ENCODE results near the gene RHOT1. TPM values are rescaled to one million over a fixed set of nuclear protein-coding genes. Genes with fewer than 3 reads are reported as not detected.
"Not testable (repeated sequence)": the region's sequence is repeated elsewhere in the genome, so short reads cannot be mapped to it uniquely, and the experiment has no call there.

Gene RHOT1
- total RNA-seq, 4 donors from 2014 or later = 17.3 to 34.9 (median 21.9) TPM

DNA sequence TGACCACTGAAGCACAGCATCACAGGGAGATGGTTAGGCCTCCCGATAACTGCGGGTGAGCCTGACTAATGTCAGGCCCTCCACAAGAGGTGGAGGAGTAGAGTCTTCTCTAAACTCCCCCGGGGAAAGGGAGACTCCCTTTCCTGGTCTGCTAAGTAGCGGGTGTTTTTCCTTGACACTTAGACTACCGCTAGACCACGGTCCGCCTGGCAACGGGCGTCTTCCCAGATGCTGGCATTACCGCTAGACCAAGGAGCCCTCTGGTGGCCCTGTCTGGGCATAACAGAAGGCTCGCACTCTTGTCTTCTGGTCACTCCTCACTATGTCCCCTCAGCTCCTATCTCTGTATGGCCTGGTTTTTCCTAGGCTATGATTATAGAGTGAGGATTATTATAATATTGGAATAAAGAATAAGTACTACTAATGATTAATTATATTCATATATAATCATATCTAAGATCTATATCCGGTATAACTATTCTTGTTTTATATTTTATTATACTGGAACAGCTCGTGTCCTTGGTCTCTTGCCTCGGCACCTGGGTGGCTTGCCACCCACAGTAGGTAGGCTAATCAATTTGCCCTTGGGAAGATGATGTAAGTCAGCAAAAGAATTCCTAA is 6.7 kb upstream of the RHOT1 start:
- TF ChIP-seq, protein P1, sequence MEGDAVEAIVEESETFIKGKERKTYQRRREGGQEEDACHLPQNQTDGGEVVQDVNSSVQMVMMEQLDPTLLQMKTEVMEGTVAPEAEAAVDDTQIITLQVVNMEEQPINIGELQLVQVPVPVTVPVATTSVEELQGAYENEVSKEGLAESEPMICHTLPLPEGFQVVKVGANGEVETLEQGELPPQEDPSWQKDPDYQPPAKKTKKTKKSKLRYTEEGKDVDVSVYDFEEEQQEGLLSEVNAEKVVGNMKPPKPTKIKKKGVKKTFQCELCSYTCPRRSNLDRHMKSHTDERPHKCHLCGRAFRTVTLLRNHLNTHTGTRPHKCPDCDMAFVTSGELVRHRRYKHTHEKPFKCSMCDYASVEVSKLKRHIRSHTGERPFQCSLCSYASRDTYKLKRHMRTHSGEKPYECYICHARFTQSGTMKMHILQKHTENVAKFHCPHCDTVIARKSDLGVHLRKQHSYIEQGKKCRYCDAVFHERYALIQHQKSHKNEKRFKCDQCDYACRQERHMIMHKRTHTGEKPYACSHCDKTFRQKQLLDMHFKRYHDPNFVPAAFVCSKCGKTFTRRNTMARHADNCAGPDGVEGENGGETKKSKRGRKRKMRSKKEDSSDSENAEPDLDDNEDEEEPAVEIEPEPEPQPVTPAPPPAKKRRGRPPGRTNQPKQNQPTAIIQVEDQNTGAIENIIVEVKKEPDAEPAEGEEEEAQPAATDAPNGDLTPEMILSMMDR (IDR thresholded peaks at IDR 0.05) = peak in 5 of 6 experiments; percentile 30 to 66 (median 49)
- not testable (repeated sequence) for H3K27me3 ChIP-seq, H3K4me3 ChIP-seq, H3K4me1 ChIP-seq, H3K36me3 ChIP-seq, DNase-seq, H3K9me3 ChIP-seq, H3K27ac ChIP-seq
- intact Hi-C loops (cut with DNase I) = loop anchor here (10.0 kb wide), 1 partner anchor 131 kb away; the partner anchor contains the start of gene LRRC37B
- 51 to 61% methylated on average over 8 to 13 of the region's 14 CpGs for WGBS, 2 donors

GRCh38 chr17:32136856-32137255 is 5.4 kb upstream of the RHOT1 start:
- Histone ChIP-seq H3K9me3 (peaks cover 0 to 5% (median 0%) of the 10 kb centered on the region in 3 donors), H3K36me3 (no peaks in the 10 kb centered on the region), H3K4me3 (no peak overlapping the region), H3K27ac (no peak overlapping the region), H3K4me1 (peaks cover 0 to 20% (median 0%) of the 10 kb centered on the region in 3 donors), H3K27me3 (no peaks in the 10 kb centered on the region)
- intact Hi-C loops (cut with DNase I) = loop anchor here (10.0 kb wide), 1 partner anchor 132 kb away; the partner anchor contains the start of gene LRRC37B
- 70 to 75% methylated on average over 1 of the region's 1 CpG for WGBS, 2 donors
- TF ChIP-seq, protein P1 (IDR thresholded peaks at IDR 0.05) = no peak
- TF ChIP-seq POLR2A (IDR thresholded peaks at IDR 0.05) = no peak
- no peak for DNase-seq

- WGBS, 2 donors = 85% methylated on average over 5 of the region's 5 CpGs
- not testable (repeated sequence) for H3K4me3 ChIP-seq, DNase-seq, H3K9me3 ChIP-seq, H3K27ac ChIP-seq, H3K36me3 ChIP-seq, H3K27me3 ChIP-seq
- H3K4me1 ChIP-seq = peaks cover 0 to 37% (median 8%) of the 10 kb centered on the region in 3 donors
- intact Hi-C loops (cut with DNase I) = loop anchor here (10.0 kb wide), 1 partner anchor 135 kb away; the partner anchor contains the start of gene LRRC37B
These were observed 2.8 kb upstream of the RHOT1 start for GRCh38 chr17:32139504-32139903.

- Histone ChIP-seq H3K4me1 (peaks cover 0 to 52% (median 8%) of the 10 kb centered on the region in 3 donors), H3K9me3 (no peaks in the 10 kb centered on the region), H3K36me3 (no peaks in the 10 kb centered on the region), H3K4me3 (peak overlapping the region; percentile 65 to 98 (median 92)), H3K27me3 (no peaks in the 10 kb centered on the region), H3K27ac (peak overlapping the region; percentile 90 to 96 (median 94))
- TF ChIP-seq, protein P1 (IDR thresholded peaks at IDR 0.05) = no peak
- TF ChIP-seq POLR2A (IDR thresholded peaks at IDR 0.05) = no peak
- 14 to 24% methylated on average over 3 of the region's 3 CpGs for WGBS, 2 donors
- DNase-seq = no peak
- intact Hi-C loops (cut with DNase I) = no loop called here
These were observed 1.0 kb upstream of the RHOT1 start for GRCh38 chr17:32141258-32141657.

DNA sequence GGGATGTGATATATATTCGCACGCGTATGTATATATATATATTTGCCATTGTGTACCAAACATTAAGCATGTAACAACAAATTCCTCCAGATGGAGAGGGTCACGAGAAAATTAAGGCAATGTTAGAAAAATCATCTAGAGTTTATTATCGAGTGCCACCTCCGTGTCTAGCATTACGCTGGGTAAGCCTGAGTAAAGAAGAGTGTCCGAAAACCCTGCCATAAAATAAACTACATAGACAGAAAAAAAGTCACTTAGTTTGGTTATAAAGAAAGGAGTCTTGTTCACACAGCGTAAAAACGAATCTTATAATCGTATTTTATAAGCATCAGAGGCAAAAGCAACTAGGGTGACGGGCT is 644 bp upstream of the RHOT1 start:
- Histone ChIP-seq H3K4me3 (peak overlapping the region; percentile 65 to 98 (median 92)), H3K9me3 (no peaks in the 10 kb centered on the region), H3K36me3 (no peaks in the 10 kb centered on the region), H3K27ac (peak overlapping the region; percentile 90 to 96 (median 94)), H3K27me3 (no peaks in the 10 kb centered on the region), H3K4me1 (peaks cover 0 to 52% (median 8%) of the 10 kb centered on the region in 3 donors)
- intact Hi-C loops (cut with DNase I) = no loop called here
- TF ChIP-seq, protein P1 (IDR thresholded peaks at IDR 0.05) = no peak
- TF ChIP-seq POLR2A (IDR thresholded peaks at IDR 0.05) = no peak
- 6 to 9% methylated on average over 12 of the region's 12 CpGs for WGBS, 2 donors
- no peak for DNase-seq
